ENCODE measurements around the gene VWA5A.

- no peak for TF ChIP-seq USF1 (IDR thresholded peaks at IDR 0.05)
- TF ChIP-seq EP300 (IDR thresholded peaks at IDR 0.05; ENCODE audit: borderline replicate concordance) = no peak
- TF ChIP-seq CREB1 (IDR thresholded peaks at IDR 0.05; ENCODE audit: low read depth) = no peak
- TF ChIP-seq FOXM1 (IDR thresholded peaks at IDR 0.05; ENCODE audit: borderline replicate concordance, low read depth) = no peak
- no peak for TF ChIP-seq EGR1 (IDR thresholded peaks at IDR 0.05)
- TF ChIP-seq CEBPB (IDR thresholded peaks at IDR 0.05) = no peak
- TF ChIP-seq TAF1 (IDR thresholded peaks at IDR 0.05; ENCODE audit: low read depth) = no peak
- no peak for TF ChIP-seq REST (IDR thresholded peaks at IDR 0.05; ENCODE audit: low read depth)
- no peak for TF ChIP-seq YY1 (IDR thresholded peaks at IDR 0.05; ENCODE audit: low read depth)
- no peak for TF ChIP-seq MAX (IDR thresholded peaks at IDR 0.05)
- no peak for TF ChIP-seq TEAD4 (IDR thresholded peaks at IDR 0.05)
- TF ChIP-seq TCF12 (IDR thresholded peaks at IDR 0.05; ENCODE audit: low read depth) = no peak
- no peak for TF ChIP-seq NFIC (IDR thresholded peaks at IDR 0.05)
- no peak for TF ChIP-seq RAD21 (IDR thresholded peaks at IDR 0.05; ENCODE audit: low read depth)
Observed at GRCh38 chr11:124078591-124078990, 36.7 kb upstream of the VWA5A start.
